DND-41 (cell line): ENCODE results near the gene RBM10.

Experiments
- EZH2 ChIP-seq: IDR thresholded peaks from 3 replicates; pipeline ENCODE4 v1.6.1; 2012; ENCODE audit warnings: borderline replicate concordance, low read depth, mild to moderate bottlenecking, moderate library complexity, low read length, inconsistent platforms; ENCODE audit not compliant: severe bottlenecking
- TF ChIP-seq, protein P1 (sequence below): IDR thresholded peaks from 2 replicates; pipeline ENCODE4 v1.5.1; 2012; ENCODE audit warnings: borderline replicate concordance, low read length, moderate library complexity, mild to moderate bottlenecking; ENCODE audit not compliant: poor library complexity, severe bottlenecking; ENCODE audit errors: extremely low read depth

DNA sequence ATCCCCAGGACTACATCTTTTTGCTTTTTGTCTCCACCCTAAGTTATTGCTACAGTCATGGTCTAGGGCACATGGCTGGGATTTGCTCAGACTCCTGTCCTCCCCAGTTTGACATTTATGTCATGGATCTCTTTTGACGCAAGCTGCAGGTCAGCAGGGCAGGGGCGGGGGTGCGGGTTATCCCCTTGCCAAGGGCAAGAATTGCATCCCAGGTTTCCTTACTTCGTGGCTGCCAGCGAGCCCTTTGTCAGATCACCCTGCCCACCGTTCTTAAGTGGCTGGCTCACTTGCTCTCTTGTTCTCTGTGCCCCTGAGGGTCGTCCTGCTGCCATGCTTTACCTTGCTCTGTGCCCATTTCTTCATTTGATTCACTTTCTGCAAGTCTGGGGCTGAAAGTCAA, 27.5 kb downstream of the RBM10 start:
- TF ChIP-seq, protein P1, sequence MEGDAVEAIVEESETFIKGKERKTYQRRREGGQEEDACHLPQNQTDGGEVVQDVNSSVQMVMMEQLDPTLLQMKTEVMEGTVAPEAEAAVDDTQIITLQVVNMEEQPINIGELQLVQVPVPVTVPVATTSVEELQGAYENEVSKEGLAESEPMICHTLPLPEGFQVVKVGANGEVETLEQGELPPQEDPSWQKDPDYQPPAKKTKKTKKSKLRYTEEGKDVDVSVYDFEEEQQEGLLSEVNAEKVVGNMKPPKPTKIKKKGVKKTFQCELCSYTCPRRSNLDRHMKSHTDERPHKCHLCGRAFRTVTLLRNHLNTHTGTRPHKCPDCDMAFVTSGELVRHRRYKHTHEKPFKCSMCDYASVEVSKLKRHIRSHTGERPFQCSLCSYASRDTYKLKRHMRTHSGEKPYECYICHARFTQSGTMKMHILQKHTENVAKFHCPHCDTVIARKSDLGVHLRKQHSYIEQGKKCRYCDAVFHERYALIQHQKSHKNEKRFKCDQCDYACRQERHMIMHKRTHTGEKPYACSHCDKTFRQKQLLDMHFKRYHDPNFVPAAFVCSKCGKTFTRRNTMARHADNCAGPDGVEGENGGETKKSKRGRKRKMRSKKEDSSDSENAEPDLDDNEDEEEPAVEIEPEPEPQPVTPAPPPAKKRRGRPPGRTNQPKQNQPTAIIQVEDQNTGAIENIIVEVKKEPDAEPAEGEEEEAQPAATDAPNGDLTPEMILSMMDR: no peak
- no peak for TF ChIP-seq EZH2
